Common myeloid progenitor, CD34-positive (primary cell): Measurements from ENCODE around the gene FSTL5.

ENCODE experiments used
- CTCF ChIA-PET: fragments of 350-600 bp; sonication (Branson Sonifier 250); formaldehyde crosslinking; loops from one replicate; lab custom pipeline; 2021; ENCODE audit warnings: antibody characterized with exemption; lab: Charles Lee
- POLR2A ChIA-PET: fragments of 350-600 bp; sonication (Branson Sonifier 250); formaldehyde crosslinking; loops from one replicate; lab custom pipeline; 2021; ENCODE audit warnings: antibody characterized with exemption; lab: Charles Lee
- DNase-seq, 3 donors: peaks; one replicate each; pipeline versions ENCODE4 v3.0.0 to v3.0.0-alpha.2; 2013
- H3K27ac ChIP-seq, 2 experiments: 1 replicate in 1 of 2; 2 replicates in 1 of 2; pipeline ENCODE4 v1.7.0; 2013; ENCODE audit warnings: inconsistent platforms in 2 of 2, low read length in 2 of 2, mild to moderate bottlenecking in 2 of 2, low read depth in 1 of 2, moderate library complexity in 1 of 2; ENCODE audit not compliant: severe bottlenecking in 2 of 2, insufficient read depth in 1 of 2, poor library complexity in 1 of 2
- H3K27me3 ChIP-seq, 5 experiments: replicated peaks in 2 of 5; 1 replicate in 3 of 5; 2 replicates in 2 of 5; pipeline versions ENCODE4 v1.6.1 to v1.7.0; 2013; ENCODE audit warnings: low read length in 4 of 5, mild to moderate bottlenecking in 2 of 5, moderate library complexity in 2 of 5, inconsistent platforms in 1 of 5; ENCODE audit not compliant: insufficient read depth in 5 of 5, control insufficient read depth in 4 of 5
- H3K36me3 ChIP-seq, 4 experiments: 1 replicate in 2 of 4; 2 replicates in 2 of 4; pipeline versions ENCODE4 v1.6.1 to v1.7.0; 2013; ENCODE audit warnings: low read length in 3 of 4, control low read depth in 1 of 4, mild to moderate bottlenecking in 1 of 4; ENCODE audit not compliant: control insufficient read depth in 4 of 4, insufficient read depth in 4 of 4
- H3K4me1 ChIP-seq, 4 experiments: 1 replicate in 3 of 4; 2 replicates in 1 of 4; pipeline versions ENCODE4 v1.6.1 to v1.7.1; 2013; ENCODE audit warnings: low read length in 3 of 4, mild to moderate bottlenecking in 3 of 4, control low read depth in 1 of 4, inconsistent platforms in 1 of 4, moderate library complexity in 1 of 4; ENCODE audit not compliant: control insufficient read depth in 4 of 4, insufficient read depth in 4 of 4; ENCODE audit errors: control extremely low read depth in 1 of 4
- H3K4me3 ChIP-seq, 7 experiments: 1 replicate in 4 of 7; 2 replicates in 3 of 7; pipeline versions ENCODE4 v1.5.1 to v1.7.0; 2013; ENCODE audit warnings: mild to moderate bottlenecking in 7 of 7, low read length in 6 of 7, moderate library complexity in 6 of 7, inconsistent platforms in 2 of 7, low read depth in 2 of 7, control low read depth in 1 of 7; ENCODE audit not compliant: insufficient read depth in 4 of 7, control insufficient read depth in 1 of 7; ENCODE audit errors: extremely low read depth in 1 of 7
- H3K9me3 ChIP-seq, 5 experiments: 1 replicate in 4 of 5; 2 replicates in 1 of 5; pipeline versions ENCODE4 v1.6.1 to v1.7.1; 2013; ENCODE audit warnings: low read length in 4 of 5, mild to moderate bottlenecking in 2 of 5, inconsistent platforms in 1 of 5, low read depth in 1 of 5, moderate library complexity in 1 of 5; ENCODE audit not compliant: control insufficient read depth in 4 of 5, insufficient read depth in 2 of 5; ENCODE audit errors: control extremely low read depth in 1 of 5
- WGBS: methylation state at CpG from one replicate; pipeline ENCODE4 v1.1.5; 2013; ENCODE audit not compliant: insufficient coverage; 5-methylcytosine and 5-hydroxymethylcytosine counted together

FSTL5 gene

DNA sequence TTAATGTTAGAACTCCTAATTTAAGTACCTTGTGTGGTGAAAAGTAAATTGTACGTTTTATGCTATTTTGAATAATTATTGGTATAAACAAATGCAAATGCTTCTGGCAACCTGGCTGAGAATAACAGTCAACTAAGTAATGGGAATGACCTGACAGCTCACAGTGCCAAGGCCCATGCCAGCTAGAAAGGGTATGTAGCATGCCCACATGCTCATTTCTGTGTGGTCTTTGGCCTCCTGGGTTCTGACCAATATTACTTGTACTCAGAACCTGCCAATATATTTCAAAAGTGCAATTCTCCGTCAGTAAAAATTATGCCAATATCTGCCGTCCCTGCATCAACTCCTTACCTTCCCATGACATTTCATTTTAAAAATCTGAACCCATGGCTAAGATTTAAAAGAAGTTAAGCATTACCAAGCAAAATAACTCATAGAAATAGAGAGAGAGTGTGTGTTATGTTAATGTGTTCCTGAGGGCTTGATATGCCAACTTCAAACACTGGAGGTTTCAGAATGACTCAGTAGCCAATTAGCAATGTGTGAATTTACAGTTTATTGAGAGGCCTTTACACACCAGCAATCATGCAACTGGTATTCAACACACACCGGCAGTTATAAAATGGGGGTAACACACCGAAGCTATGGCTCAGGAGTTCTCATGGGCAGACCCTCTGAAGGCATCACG, 820.8 kb downstream of the FSTL5 start:
- Histone ChIP-seq H3K4me1 (no peaks in the 10 kb centered on the region), H3K4me3 (no peak overlapping the region), H3K27me3 (no peaks in the 10 kb centered on the region), H3K9me3 (no peaks in the 10 kb centered on the region), H3K27ac (no peak overlapping the region), H3K36me3 (no peaks in the 10 kb centered on the region)
- no peak for DNase-seq
- ChIA-PET POLR2A (no interaction called here), CTCF (no interaction called here)
- WGBS, result 92% methylated on average over 5 of the region's 6 CpGs

- no peaks in the 10 kb centered on the region for H3K4me1 ChIP-seq
- H3K36me3 ChIP-seq, result no peaks in the 10 kb centered on the region
- DNase-seq, result no peak
- H3K27ac ChIP-seq, result no peak overlapping the region
- no peaks in the 10 kb centered on the region for H3K9me3 ChIP-seq
- POLR2A ChIA-PET, result no interaction called here
- WGBS, result 100% methylated on average over 2 of the region's 5 CpGs
- no peak overlapping the region for H3K4me3 ChIP-seq
- CTCF ChIA-PET, result no interaction called here
- H3K27me3 ChIP-seq, result no peaks in the 10 kb centered on the region
Measured at GRCh38 chr4:161336621-161337020, 827.2 kb downstream of the FSTL5 start.

DNA sequence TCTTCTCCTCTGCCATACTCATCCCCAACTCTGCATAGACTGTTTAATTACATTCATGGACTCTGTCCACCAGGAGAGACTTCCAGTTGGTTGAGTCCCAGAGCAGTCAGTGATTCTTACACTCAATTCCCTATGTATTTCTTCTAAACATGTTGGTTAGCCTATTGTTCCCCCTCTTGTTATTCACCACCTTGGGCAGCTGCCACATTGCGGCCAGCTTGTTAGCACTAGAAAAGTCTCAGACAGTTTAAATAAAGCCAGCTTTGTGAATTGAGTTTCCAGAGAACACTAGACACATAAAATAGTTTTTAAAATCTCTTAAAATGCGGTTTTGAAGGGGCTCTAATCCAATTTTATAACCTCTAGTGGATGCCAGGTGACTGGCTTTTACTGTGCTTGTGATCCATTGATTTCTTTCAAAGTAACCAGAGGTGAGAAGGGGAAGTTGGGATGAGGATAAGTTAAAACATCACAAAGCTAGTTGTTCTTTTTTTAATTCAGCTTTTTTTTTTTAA, 827.7 kb downstream of the FSTL5 start:
- Histone ChIP-seq H3K9me3 (no peaks in the 10 kb centered on the region), H3K27me3 (no peaks in the 10 kb centered on the region), H3K36me3 (no peaks in the 10 kb centered on the region), H3K27ac (no peak overlapping the region), H3K4me3 (no peak overlapping the region), H3K4me1 (no peaks in the 10 kb centered on the region)
- DNase-seq, result no peak
- ChIA-PET POLR2A (no interaction called here), CTCF (no interaction called here)
- WGBS, result no CpG with 5 or more reads among the region's 2 CpGs
